Measurements from ENCODE around the gene CEP350. TPM values are rescaled to one million over a fixed set of nuclear protein-coding genes. Genes with fewer than 3 reads are reported as not detected.

Gene CEP350
- total RNA-seq, 1 donor, result 57.9 TPM

DNA sequence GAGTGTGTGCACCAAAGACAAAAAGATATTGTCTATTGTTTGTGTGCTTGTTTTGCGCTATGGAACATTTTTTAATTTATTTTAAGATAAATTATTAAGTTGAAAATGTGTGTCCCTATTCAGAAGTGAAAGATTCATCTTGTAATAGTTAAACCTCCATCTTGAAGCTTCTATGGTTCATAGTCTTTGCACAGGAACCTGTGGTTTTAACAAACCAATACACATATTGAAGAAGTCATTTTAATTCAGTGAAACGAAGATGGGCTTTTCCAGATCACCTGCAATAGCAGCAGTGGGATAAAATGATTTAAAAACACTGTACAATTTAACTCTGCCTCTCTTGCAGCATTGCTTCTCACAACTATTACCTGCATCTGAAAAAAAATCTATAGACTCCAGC lies 157.5 kb downstream of the CEP350 start:
- no peak for DNase-seq (ENCODE audit: low read depth)
- H3K4me3 ChIP-seq (ENCODE audit: low read depth, low read length), result no peak overlapping the region
- TF ChIP-seq, protein P1, sequence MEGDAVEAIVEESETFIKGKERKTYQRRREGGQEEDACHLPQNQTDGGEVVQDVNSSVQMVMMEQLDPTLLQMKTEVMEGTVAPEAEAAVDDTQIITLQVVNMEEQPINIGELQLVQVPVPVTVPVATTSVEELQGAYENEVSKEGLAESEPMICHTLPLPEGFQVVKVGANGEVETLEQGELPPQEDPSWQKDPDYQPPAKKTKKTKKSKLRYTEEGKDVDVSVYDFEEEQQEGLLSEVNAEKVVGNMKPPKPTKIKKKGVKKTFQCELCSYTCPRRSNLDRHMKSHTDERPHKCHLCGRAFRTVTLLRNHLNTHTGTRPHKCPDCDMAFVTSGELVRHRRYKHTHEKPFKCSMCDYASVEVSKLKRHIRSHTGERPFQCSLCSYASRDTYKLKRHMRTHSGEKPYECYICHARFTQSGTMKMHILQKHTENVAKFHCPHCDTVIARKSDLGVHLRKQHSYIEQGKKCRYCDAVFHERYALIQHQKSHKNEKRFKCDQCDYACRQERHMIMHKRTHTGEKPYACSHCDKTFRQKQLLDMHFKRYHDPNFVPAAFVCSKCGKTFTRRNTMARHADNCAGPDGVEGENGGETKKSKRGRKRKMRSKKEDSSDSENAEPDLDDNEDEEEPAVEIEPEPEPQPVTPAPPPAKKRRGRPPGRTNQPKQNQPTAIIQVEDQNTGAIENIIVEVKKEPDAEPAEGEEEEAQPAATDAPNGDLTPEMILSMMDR (IDR thresholded peaks at IDR 0.05; ENCODE audit: insufficient read depth, low read length), result no peak

DNA sequence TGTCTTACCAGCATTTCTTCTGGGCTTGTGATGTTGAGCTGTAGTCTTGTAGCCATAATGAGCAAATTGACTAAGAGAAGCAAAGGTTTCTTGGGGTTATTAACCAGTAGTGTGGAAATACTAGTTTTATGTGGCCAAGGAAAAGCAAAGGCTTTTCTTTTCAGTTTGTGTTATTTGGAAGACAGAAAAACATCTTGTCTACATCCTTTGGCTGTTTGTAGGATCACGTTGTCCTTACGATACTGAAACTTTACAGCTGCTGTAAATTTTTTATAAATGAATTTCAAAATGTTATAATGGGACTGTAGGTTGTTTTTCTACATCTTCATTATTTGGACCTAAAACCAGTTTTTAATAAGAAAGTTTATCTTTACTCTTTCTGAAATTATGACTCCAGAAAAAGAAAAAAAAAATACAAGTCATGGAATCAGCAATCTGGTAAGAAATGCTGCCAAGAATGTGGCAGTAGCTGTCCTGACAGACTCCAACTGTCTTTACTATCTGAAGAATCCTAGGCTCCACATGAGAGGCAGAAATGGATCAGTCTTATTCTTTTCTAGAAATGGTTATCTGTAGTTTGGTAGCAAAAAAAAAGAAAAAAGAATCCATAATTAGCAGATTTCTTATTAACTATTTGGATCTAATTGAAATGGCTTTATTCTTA lies 158.5 kb downstream of the CEP350 start:
- no peak overlapping the region for H3K4me3 ChIP-seq (ENCODE audit: low read depth, low read length)
- DNase-seq (ENCODE audit: low read depth), result peak; percentile 75
- TF ChIP-seq, protein P1 (IDR thresholded peaks at IDR 0.05; ENCODE audit: insufficient read depth, low read length), result no peak

DNA sequence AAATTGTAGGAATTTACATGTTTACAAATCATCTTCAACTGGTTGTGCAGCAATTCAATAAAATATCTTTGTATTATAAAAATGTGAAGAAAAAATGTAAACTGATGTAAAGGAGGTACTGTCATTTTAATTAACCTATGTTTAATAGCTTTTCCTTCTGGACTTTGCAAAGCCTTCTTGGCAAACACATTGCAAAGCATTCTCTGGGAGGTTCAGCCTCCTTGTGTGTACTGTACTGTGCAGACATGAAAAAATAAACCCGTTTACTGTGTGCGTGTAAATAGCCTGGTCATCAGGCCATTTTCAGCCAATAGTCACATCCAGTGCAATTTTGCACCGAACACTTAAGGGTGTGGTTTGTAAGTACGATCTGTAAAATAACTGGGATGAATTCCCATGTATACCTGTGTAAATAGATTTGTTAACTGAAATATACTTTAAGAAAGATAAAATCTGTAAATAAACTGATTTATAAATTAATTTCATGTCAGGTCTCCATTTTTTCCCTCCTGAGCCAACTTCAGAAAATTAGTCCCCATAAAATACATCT lies 159.9 kb downstream of the CEP350 start:
- no peak overlapping the region for H3K4me3 ChIP-seq (ENCODE audit: low read depth, low read length)
- TF ChIP-seq, protein P1 (IDR thresholded peaks at IDR 0.05; ENCODE audit: insufficient read depth, low read length), result no peak
- no peak for DNase-seq (ENCODE audit: low read depth)

DNA sequence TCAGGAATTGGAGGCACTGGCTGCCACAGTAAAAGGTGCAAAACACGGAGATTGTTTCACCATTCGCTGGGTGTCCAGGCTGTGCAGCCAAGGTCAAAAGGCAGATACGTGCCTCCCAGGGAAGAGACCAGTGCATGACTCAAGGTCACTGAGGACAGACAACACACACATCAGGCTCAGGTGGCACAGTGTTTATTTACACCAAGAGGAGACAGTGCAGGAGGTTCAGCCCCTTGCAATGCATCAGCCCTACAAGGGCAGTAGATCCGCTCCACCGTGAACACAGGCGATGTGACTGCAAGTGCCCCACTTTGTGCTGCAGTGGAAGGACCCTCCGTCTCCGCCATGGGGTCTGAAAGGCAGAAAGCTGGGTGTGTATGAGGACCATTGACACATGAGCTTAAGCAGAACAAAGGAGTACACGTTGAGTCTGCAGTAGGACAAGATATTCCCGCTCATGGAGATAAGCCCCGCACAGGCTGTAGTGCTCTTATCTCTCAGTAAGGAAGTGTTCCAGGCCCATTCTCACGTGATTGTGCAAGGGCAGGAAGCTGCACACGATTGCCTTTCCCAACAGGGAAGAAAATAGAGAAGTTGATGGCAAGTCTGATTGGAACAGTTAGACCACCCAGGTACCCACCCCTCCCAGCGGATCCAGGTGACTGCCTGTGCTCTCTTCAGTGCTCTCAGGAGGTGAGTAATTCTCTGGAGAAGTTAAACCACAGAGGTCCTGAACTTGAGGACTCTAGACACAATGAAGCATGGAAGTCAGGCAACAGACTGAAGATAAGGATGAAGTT lies 162.6 kb downstream of the CEP350 start:
- TF ChIP-seq, protein P1 (IDR thresholded peaks at IDR 0.05; ENCODE audit: insufficient read depth, low read length), result no peak
- DNase-seq (ENCODE audit: low read depth), result peak; percentile 84
- H3K4me3 ChIP-seq (ENCODE audit: low read depth, low read length), result no peak overlapping the region

DNA sequence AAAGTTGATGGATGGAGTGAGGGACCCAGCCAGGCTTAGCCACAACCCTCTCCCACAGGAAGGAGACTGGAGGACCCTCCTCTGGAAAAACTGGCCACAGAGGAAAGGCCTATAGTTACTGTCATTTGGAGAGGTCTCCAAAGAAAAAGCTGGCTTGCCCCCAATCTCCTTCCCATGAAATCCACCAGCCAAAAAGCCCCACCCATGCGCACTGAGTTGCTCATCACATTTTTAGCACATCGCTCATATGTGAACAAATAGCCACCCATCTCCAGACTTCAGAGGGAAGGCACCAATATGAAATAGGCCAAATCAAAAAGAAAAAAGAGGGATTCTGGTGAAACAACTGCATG lies 163.1 kb downstream of the CEP350 start:
- TF ChIP-seq, protein P1 (IDR thresholded peaks at IDR 0.05; ENCODE audit: insufficient read depth, low read length), result no peak
- no peak overlapping the region for H3K4me3 ChIP-seq (ENCODE audit: low read depth, low read length)
- DNase-seq (ENCODE audit: low read depth), result peak; percentile 97

DNA sequence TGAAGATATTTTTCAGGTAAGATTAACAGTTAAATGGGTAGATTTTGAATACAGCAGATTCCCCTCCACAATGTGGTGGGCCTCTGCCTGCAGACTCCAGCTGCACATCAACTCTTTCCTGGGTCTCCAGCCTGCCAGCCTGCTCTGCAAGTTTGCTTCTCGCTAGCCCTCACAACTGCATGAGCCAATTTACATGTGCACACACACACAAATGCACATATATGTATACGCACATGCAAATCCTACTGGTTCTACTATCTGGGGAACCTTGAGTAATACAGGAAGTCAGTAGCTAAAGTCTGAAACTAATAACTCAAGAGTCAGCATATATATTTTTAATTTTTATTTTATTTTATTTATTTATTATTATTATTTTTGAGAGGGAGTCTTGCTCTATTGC lies 165.2 kb downstream of the CEP350 start:
- no peak for DNase-seq (ENCODE audit: low read depth)
- TF ChIP-seq, protein P1 (IDR thresholded peaks at IDR 0.05; ENCODE audit: insufficient read depth, low read length), result no peak
- no peak overlapping the region for H3K4me3 ChIP-seq (ENCODE audit: low read depth, low read length)

Measured in fibroblast of the aortic adventitia (primary cell).